ENCODE results near the gene BCS1L.

The BCS1L gene

GRCh38 chr2:218708086-218708485, 48.6 kb downstream of the BCS1L start:
- no peak for TF ChIP-seq ZFX (IDR thresholded peaks at IDR 0.05)
- TF ChIP-seq, protein P1, sequence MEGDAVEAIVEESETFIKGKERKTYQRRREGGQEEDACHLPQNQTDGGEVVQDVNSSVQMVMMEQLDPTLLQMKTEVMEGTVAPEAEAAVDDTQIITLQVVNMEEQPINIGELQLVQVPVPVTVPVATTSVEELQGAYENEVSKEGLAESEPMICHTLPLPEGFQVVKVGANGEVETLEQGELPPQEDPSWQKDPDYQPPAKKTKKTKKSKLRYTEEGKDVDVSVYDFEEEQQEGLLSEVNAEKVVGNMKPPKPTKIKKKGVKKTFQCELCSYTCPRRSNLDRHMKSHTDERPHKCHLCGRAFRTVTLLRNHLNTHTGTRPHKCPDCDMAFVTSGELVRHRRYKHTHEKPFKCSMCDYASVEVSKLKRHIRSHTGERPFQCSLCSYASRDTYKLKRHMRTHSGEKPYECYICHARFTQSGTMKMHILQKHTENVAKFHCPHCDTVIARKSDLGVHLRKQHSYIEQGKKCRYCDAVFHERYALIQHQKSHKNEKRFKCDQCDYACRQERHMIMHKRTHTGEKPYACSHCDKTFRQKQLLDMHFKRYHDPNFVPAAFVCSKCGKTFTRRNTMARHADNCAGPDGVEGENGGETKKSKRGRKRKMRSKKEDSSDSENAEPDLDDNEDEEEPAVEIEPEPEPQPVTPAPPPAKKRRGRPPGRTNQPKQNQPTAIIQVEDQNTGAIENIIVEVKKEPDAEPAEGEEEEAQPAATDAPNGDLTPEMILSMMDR (conservative IDR thresholded peaks at IDR 0.05) = no peak
- H3K27ac ChIP-seq = no peak overlapping the region

- no peak for TF ChIP-seq ZFX (IDR thresholded peaks at IDR 0.05)
- TF ChIP-seq, protein P1 (conservative IDR thresholded peaks at IDR 0.05) = no peak
- no peak overlapping the region for H3K27ac ChIP-seq
Measured at GRCh38 chr2:218709908-218710307, 50.4 kb downstream of the BCS1L start.

- no peak for TF ChIP-seq ZFX (IDR thresholded peaks at IDR 0.05)
- TF ChIP-seq, protein P1 (conservative IDR thresholded peaks at IDR 0.05) = no peak
- peak overlapping the region; percentile 80; the same call in 1 of the 2 replicates for H3K27ac ChIP-seq
Measured at GRCh38 chr2:218710334-218710686, 50.8 kb downstream of the BCS1L start.

- peak within 1 kb of the TSS; percentile 80 for H3K27ac ChIP-seq
- peak; percentile 74 for TF ChIP-seq ZFX (IDR thresholded peaks at IDR 0.05)
- TF ChIP-seq, protein P1 (conservative IDR thresholded peaks at IDR 0.05) = peak; percentile 92
Measured at GRCh38 chr2:218710687-218711549, 51.4 kb downstream of the BCS1L start, which contains the start of gene TTLL4. TTLL4 (plus strand) TSS chr2:218710835; CDS start chr2:218737677, 26,842 bp downstream.

DNA sequence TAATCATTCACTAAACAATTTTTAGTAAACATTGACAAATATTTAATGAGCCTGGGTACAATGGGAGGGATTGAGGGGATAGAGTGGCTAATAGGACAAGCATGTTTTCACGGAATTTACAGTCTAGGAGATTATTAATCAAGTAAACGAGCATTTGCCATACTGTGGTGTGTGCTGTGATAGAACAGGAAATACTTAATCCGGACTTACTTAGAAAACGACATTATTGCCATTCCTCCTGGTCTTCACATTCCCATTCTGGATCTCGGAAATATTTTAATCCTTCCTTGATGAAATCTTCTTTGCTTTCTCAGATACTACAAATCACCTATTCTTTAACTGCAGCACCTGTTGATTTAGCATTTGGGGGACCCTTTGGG, 52.1 kb downstream of the BCS1L start:
- no peak for TF ChIP-seq ZFX (IDR thresholded peaks at IDR 0.05)
- TF ChIP-seq, protein P1 (conservative IDR thresholded peaks at IDR 0.05) = no peak
- H3K27ac ChIP-seq = peak overlapping the region; percentile 80
